CD4-positive, alpha-beta T cell treated with Interleukin-2 at 100 ng/mL for 4 hours (primary cell): ENCODE data around the gene KAT2B.

ENCODE experiments used
- DNase-seq: peaks from one replicate; pipeline ENCODE4 v3.0.0-alpha.2; 2020; ENCODE audit warnings: low spot score

KAT2B gene

GRCh38 chr3:20143519-20143918 lies 103.3 kb downstream of the KAT2B start:
- DNase-seq, result no peak

DNA sequence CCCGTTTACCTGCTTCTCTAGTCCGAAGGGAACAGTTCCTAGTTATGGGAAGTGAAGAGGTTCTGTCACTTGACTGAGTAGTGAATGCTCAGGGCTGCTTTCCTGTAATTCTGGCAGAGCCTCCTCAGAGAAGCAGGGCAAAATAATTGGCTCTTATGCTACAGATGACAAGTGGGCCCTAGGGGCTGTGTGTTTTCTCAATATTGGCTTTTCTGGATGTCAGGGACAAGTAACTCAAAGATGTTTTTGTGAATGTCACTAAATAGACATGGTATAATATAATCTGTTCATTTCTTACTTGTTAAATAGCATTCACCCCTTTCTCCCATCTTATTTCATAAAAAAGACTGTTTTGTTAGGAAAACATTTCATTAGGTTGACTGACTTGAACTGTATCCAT lies 105.6 kb downstream of the KAT2B start:
- DNase-seq, result no peak

GRCh38 chr3:20146301-20146700 lies 106.1 kb downstream of the KAT2B start:
- DNase-seq, result no peak

DNA sequence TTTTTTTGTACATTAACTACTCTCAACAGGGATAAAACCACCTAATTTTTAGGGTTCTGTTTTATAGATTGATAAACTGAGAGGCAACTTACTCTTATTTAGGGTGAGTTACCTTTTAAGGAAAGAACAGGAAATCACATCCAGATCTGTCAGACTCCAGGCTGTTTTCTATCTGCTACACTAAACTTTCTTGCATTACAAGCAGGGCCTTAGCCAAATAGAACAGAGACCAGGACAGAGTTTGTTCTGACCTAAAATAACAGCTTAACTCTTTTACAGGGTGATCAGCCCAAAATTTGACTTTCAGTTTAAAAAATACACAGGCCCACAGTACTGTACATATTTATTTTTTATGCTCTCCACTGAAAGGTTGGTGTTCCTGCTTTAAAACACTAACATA lies 107.1 kb downstream of the KAT2B start:
- DNase-seq, result no peak

GRCh38 chr3:20148466-20148865 lies 108.2 kb downstream of the KAT2B start:
- no peak for DNase-seq

GRCh38 chr3:20154078-20154477 lies 113.8 kb downstream of the KAT2B start:
- no peak for DNase-seq

- no peak for DNase-seq
These were observed 114.7 kb downstream of the KAT2B start for GRCh38 chr3:20154928-20155327.

GRCh38 chr3:20160230-20160629 lies 120.0 kb downstream of the KAT2B start:
- DNase-seq, result no peak

GRCh38 chr3:20161714-20162113 lies 121.5 kb downstream of the KAT2B start:
- DNase-seq, result no peak

GRCh38 chr3:20173844-20174410 lies 133.7 kb downstream of the KAT2B start:
- no peak for DNase-seq

DNA sequence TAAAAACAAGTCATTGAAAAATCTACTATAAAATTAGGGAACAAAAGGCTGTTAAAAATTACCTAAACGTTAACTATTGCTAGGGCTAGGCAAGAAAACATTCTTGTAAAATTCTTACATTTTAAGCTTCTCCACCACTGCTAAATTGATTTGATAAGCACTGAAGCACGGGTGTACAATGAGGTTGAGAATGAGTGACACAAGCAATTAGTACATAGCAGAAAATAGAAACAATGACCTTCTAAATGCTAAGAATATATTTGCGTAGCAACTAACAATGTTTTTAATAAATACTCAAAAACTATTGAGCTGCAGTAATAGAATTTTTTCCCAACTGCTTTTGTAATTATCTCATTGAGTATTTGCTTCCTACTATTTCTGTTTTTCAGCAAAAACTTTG lies 141.0 kb downstream of the KAT2B start:
- no peak for DNase-seq

DNA sequence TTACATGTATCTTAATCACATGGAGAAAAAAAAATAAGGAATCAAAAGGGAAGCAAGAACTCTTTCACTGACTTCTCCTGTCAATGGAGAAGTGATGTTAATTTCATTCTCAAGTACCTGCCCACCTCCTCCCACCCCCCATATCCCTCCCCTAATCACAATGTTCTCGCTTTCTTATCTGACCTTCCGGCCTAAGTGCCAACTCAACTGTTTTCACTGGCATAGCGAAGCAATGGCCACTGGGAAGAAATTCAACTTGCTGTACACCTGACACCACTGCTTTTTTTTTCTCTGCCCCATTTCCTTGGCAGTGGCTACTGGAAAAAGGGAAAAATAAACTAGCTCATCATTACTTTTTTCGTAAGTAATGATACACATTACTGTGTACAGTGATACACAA lies 142.0 kb downstream of the KAT2B start:
- no peak for DNase-seq

DNA sequence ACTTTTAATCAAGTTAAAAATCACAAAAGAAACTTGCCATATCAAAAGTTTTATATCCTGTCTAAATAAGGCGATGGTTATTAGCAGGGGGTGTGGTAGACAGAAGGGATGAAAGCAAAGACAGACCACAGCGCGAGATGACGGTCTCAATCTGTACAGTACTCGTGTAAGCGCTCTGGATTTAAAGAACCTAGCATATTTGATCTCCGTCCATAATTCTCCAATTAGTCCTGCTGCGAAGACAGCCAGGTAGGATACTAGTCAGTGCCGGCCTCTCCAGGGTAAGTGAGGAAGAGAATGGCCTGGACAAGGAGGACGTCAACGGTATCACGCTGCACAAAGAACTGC lies 145.1 kb downstream of the KAT2B start:
- DNase-seq, result no peak

DNA sequence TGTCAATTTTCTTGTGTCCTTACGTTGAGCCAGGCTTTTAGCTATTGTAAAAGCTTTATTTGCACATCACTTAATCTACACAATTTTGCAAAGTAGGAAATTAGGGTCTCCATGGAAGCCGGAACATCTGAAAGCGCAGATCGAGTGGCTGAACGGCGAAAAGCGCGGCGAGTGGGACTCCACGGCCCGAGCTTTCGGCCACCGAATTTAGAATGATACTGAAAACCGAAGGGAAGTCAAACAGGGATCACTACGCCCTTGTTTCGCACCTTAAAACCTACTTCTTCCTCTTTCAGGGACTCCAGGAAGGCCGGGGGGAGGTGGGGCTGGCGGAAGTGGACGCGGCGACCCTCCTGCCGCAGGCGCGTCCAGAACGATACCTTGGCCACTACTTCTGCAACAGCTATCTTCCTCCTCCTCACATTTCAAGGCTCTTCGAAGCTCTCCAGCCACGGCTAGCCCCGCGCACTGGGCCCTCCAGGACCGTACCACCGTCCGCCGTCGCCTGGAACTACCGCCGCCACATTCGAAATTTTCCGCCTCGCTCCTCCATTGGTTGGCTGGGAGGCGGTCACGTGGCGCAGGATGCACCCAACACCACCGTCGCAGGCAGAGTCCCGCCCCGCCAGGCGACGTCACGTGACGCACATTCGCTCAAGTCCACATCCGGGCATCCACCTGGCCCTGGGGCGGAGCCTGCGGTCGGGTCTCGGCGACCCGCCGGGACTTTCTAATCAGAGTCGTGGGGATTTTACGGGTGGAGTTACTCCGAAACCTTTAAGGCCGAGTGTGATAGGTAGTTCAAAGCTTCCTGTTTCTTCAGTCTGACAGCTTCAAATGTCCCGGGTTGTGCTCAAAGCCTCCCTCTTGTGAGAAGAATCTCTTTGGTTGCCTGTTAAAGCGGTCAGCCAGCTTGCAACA lies 145.7 kb downstream of the KAT2B start, which contains the start of gene SGO1:
TSS of gene SGO1 (minus strand) at position 528 of the 921 bp plus-strand sequence. CDS start 2,179 bp downstream, outside the sequence.
- peak; percentile 99 for DNase-seq

DNA sequence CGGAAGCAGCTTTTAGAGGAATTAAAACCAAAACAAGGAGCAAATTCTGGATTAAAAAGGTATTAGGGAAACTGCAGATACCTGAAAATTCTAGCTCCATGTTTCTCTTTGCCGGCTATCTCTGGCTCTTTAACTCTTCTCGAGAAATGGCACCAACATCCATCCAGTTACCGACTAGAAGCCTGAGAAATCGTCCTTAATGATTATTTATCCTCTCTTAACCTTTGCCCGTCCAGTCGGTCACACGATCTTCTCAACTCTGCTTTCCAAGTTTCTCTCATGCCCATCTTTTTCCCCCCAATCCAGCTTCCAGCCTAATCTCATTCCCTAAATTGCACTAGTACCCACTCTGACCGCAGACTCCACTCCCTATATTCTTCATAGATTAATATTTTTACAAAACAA lies 146.4 kb downstream of the KAT2B start:
- no peak for DNase-seq

- no peak for DNase-seq
These were observed 150.7 kb downstream of the KAT2B start for GRCh38 chr3:20190991-20191390.

GRCh38 chr3:20194793-20195460 lies 154.7 kb downstream of the KAT2B start:
- DNase-seq, result no peak

- no peak for DNase-seq
These were observed 157.5 kb downstream of the KAT2B start for GRCh38 chr3:20197775-20198174.

DNA sequence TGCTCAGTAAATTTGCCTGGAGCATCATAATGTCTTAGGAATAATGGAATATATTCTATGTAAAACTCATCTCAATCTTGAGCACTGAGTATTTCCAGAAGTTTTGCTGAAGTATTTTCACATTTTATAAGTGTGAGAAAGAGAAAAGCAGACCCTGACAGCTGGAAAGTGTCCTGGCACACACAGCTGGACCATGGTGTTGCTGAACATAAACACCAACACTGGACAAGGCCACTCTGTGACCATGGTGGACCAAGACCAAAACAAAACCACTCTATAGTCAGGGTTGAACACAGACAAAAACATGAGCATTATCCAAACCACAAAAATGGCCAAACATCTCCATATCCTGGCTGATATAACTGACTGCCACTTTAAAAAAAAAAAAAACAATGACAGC lies 160.9 kb downstream of the KAT2B start:
- no peak for DNase-seq
